GM19397 (cell line): ENCODE data around the gene MARCHF6.
A peak's percentile ranks its signal among the peaks of the same experiment; 100 is the strongest.
"Not testable (repeated sequence)": the region's sequence is repeated elsewhere in the genome, so short reads cannot be mapped to it uniquely, and the experiment has no call there.

Source experiments
- ATAC-seq: cut with Tn5 transposase; IDR thresholded peaks from one replicate; pipeline ENCODE4 v1.9.1; 2021; ENCODE audit warnings: mild to moderate bottlenecking, moderate library complexity; ENCODE audit not compliant: unreplicated experiment

The MARCHF6 gene

DNA sequence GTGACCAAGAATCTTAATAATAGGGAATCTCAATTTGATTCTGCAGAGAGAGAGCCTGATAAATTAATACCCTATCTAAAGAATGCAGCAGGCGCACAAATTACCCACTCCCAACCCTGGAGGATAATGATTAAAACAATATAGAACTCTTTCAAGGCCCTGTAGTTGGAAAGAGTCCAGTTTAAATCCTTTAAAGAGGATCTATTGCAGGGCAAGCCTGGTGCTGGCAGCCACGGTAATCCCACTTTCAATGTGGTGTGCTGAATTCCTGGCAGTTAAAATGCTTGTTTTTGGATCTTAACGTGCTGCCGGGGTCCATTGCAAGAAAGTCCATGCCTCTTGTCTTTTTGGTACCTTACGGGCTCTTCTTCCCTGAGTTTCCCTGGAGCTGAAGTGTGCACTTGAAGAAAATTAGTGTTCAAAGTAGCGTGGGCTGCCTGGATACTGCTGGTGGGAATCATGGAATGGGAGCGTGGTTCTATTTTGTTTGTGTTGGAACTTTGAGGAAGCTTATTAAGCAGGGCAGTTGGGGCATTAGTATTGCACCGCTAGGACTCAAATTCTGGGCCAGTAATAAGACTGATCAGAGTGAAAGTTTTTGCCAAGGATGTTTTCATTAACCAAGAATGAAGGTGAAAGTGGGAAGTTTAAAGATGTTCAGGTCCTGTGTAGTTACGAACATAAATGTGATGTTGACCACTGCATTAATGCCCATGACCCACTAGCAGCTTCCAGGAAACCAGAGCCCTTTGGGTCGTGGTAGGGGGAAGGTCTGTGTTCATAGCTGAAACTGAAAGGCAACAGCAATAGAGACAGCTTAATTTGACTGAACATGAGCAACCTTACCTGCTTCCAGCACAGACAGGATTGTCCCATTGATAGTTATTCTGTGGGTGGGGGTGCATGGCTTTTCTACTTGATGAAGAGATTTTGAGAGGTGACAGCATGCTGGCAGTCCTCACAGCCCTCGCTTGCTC is 20.8 kb downstream of the MARCHF6 start:
- no peak for ATAC-seq

- ATAC-seq, result not testable (repeated sequence)
Observed at GRCh38 chr5:10375146-10375545, 21.7 kb downstream of the MARCHF6 start.

DNA sequence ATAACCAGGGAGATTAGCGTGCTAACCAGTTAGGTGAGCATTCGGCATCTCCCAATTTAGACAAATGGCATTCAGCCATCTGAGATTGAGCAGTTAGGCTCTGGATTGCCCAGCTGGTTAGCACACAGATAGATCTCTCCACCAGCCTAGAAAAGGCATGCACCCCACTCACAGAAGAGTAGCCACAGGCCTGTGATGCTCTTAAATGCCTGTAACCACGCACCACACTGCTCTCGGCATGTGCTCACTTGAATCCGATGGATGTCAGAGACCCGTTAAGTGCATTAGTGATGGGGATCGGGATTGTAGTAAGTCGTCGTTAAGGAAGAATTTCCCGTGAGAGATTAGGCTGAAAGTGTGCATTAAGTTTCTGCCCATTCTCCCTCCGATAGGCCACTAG is 23.0 kb downstream of the MARCHF6 start:
- ATAC-seq, result no peak

DNA sequence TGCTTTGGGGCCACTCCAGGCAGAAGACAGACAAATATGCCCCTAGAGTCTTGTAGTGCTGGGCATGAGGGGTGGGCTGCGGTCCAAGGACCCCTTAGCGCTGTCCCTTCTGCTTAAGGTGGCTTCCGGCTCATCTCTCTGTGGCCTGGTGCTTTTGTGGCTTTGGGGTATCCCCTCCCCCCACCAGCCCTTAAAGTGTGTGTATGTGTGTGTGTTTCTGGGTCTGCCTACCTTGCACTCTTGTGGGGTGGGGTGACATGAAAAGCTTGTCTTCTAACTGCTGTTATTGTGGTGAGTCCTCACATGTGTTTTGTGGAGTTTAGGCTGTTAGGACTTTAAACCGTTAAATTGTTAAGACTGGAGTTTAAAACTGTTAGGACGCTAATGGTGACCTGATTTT is 23.6 kb downstream of the MARCHF6 start:
- ATAC-seq, result no peak

DNA sequence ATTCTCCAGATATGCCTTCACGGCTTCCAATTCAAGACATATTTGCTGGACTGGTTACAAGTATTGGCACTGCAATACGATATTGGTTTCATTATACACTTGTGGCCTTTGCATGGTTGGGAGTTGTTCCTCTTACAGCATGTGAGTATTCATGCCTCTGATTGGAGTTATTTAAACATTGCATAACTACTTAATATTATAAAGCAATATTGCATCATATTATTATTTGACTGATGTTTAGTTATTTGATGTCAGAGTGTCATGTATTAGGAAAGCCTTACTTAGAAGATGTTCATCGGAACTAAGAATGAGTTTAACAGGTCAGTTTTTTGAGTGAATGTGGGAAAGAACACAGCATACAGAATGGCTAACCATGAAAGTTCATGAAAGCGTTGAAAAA is 28.3 kb downstream of the MARCHF6 start:
- ATAC-seq, result no peak

DNA sequence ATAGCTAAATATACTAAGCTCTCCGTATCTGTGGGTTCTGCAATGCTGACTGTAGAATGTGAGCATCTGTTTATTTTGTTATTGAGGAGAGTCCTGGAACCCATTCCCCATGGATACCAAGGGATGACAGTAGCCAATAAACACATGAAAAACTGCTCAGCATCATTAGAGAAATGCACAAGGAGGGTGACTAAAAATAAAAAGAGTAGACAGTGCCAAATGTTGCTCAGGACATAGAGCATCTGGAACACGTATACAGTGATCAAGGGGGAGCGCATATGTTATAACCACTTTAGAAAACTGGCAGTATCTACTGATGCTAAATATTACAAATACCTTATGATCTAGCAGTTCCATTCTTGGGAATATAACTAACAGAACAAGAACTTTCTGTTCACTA is 31.0 kb downstream of the MARCHF6 start:
- ATAC-seq, result no peak

DNA sequence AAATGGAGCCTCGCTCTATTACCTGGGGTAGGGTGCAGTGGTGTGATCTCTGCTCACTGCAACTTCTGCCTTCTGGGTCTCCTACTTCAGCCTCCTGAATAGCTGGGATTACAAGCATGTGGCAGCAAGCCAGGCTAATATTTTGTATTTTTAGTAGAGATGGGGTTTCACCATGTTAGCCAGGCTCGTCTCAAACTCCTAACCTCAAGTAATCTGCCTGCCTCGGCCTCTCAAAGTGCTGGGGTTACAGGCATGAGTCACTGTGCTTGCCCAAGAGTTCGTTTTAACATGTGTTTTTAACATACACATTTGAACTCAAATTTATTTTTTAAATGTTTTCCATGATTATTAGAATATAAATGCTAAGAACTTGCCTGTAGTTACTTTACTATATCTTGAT is 34.2 kb downstream of the MARCHF6 start:
- no peak for ATAC-seq

DNA sequence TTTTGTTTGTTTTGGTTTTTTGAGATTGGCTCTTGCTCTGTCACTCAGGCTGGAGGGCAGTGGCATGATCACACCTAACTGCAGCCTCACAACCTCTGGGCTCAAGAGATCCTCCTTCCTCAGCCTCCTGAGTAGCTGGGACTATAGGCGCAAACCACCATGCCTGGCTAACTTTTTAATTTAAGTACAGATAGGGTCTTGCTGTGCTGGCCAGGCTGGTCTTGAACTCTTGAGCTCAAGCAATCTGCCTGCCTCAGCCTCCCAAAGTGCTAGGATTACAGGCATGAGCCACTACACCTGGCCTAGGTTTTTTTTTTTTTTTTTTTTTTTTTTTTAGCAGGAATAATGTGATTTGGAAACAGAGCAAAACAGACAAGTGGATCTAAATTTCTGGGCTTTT is 37.6 kb downstream of the MARCHF6 start:
- no peak for ATAC-seq

DNA sequence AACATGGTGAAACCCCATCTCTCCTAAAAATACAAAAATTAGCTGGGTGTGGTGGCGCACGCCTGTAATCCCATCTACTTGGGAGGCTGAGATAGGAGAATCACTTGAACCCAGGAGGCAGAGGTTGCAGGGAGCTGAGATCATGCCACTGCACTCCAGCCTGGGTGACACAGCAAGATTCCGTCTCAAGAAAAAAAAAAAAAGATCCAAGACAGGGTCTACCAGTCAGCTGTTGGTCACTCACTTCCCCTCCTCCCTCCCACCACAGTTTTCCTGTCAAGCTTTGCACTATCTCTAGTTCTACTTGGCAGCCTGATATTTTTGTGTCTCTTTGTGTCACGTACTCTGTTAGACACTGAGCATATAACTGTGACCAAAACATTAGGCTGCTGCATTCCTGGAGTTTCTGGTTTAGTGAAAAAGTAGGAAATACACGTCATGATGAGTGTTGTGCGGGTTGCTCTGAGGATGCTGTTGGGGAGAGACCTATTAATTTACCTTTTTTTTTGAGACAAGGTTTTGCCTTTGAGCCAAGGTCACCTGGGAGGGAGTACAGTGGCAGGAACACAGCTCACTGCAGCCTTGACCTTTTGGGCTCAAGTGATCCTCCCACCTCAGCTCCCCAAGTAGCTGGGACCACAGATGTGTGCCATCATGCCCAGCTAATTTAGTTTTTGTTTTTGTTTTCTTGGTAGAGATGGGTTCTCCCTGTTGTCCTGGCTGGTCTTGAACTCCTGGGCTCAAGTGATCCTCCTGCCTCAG is 39.3 kb downstream of the MARCHF6 start:
- ATAC-seq, result not testable (repeated sequence)

DNA sequence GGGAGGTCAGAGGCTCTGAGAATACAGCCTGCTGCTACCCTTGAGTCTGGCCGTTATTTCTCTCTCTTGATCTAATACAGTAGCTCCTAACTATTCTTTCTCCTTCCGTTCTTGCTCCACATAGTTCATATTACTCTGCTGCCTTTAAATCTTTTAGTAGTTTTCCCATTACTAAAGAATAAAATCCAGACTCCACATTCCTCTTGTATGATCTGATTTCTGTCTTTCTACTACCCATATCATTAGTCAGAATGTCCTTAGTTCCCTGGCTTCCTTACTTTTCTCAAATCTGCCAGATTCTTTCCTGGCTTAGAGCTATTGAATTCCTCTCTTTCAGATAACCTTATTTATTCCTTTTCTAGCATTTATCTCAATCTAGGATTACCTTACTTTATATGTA is 40.0 kb downstream of the MARCHF6 start:
- ATAC-seq, result no peak

- ATAC-seq, result no peak
Observed at GRCh38 chr5:10396552-10396951, 43.1 kb downstream of the MARCHF6 start.

DNA sequence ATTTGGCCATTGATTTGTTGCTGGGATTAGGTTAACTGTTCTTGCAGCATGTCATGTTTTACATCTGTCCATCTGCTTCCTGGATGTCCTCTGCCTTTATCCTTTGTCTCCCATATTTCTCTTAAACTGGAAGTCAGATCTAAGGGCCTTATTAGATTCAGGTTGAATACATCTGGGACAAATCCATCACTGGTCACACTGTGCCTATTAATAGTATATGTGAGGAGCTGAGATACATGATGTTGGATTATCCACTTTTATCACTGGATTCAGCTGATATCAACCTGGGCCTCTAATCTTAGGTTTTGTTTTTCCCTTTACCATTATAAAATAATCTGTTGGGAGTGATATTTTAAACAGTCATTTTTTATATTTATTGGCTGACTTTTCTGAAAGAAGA is 46.3 kb downstream of the MARCHF6 start:
- no peak for ATAC-seq

DNA sequence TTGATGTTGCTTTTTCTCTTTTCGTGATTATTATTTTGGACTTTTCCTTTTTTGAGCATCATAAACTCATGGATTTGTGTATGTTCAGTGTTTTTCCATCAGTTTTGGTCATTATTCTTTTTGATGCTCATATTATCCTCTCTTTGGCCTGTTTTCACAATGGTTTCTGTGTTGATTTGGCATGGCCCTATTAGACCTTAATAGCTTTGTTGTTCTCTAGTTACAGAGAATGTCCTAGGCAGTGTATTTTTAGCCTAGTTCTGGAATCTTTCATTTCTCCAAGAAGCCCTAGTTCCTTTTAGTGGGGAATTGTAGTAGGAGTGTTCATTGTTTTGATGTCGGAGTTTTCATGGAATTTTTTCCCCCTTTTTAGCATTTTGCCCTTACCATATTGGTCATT is 46.9 kb downstream of the MARCHF6 start:
- no peak for ATAC-seq

DNA sequence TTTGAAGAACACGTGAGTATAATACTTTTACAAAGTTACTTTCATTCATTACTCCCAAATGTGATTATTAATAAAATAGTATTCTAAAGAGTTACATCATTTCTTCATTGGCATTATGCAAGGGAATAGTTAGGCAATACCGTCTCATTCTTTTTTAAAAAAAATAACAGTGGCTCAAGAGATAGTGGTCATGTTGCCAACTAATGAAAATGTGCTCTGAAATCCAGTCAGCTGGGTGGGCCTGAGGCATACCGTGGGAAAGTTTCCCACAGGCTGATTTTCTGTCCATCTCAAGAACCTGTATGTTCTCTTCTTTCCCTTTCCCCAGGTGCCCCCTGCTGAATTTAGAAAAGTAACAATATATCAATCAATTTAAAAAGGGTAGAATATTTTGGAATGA is 47.3 kb downstream of the MARCHF6 start:
- no peak for ATAC-seq

DNA sequence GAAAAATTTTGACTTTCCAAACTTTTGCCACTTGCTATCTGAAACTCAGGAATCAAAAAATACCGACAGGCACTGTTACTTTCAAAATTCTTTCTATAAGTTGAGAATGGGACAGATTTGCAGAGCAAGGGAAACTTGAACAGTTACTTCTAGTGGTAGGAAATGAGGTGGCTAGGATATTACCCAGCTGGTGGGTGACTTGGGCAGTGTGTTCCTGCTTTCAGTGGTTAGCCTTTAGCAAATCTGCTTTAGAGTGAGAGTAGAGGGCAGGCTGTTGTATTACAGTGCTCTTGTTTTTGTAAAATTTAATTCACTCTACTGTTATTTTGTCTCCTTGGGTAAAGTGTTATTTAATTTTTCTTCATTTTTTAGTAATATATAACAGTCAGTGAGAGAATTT is 48.0 kb downstream of the MARCHF6 start:
- ATAC-seq, result peak; percentile 64
